Transverse colon (tissue), 4 donors: ENCODE data around the gene VSX1.

Source experiments
- POLR2AphosphoS5 ChIP-seq, 3 donors: sonication (generic); formaldehyde crosslinking; IDR thresholded peaks; one replicate each; pipeline ENCODE4 v1.6.1; 2016; ENCODE audit warnings: antibody characterized with exemption in 3 of 3
- TF ChIP-seq, protein P1 (sequence below), 5 experiments: fragments of 200-600 bp in 3 of 5; fragments of 450-650 bp in 2 of 5; sonication (generic) in 3 of 5; IDR thresholded peaks; 1 replicate in 2 of 5; 2 replicates in 3 of 5; pipeline ENCODE4 v1.5.1; 2016 to 2017; ENCODE audit warnings: antibody characterized with exemption in 5 of 5, inconsistent platforms in 3 of 5, mild to moderate bottlenecking in 2 of 5, moderate library complexity in 1 of 5

DNA sequence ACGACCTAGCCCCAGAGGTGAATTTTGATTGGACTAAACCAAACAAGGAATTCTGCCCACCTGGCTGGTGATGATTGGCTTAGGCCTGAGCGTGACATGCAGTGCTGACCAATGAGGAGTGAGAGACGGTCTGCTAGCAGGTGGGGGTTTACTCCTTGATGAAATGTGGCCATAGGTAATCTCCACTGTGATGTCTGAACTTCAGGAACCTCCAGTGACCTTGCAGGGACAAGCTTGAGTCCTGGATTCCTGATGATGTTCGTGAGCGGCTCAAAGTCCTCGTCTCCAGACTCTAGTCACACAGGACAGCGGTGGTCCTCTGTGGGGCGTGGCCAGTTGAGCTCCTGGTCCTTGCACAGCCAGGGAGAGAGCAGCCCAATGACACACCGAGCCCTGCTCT, 8.4 kb downstream of the VSX1 start:
- no peak for TF ChIP-seq POLR2AphosphoS5 (IDR thresholded peaks at IDR 0.05)
- TF ChIP-seq, protein P1, sequence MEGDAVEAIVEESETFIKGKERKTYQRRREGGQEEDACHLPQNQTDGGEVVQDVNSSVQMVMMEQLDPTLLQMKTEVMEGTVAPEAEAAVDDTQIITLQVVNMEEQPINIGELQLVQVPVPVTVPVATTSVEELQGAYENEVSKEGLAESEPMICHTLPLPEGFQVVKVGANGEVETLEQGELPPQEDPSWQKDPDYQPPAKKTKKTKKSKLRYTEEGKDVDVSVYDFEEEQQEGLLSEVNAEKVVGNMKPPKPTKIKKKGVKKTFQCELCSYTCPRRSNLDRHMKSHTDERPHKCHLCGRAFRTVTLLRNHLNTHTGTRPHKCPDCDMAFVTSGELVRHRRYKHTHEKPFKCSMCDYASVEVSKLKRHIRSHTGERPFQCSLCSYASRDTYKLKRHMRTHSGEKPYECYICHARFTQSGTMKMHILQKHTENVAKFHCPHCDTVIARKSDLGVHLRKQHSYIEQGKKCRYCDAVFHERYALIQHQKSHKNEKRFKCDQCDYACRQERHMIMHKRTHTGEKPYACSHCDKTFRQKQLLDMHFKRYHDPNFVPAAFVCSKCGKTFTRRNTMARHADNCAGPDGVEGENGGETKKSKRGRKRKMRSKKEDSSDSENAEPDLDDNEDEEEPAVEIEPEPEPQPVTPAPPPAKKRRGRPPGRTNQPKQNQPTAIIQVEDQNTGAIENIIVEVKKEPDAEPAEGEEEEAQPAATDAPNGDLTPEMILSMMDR (IDR thresholded peaks at IDR 0.05) = no peak
